SK-N-MC (cell line): ENCODE data around the gene PACRGL.

Source experiments
- EZH2 ChIP-seq: fragments of 200-600 bp; sonication (generic); IDR thresholded peaks from one replicate; pipeline ENCODE4 v1.6.1; 2017; ENCODE audit warnings: antibody characterized with exemption
- FOXP2 ChIP-seq: optimal IDR thresholded peaks from 2 replicates; pipeline ENCODE3; 2011; ENCODE audit warnings: mild to moderate bottlenecking, moderate library complexity; ENCODE audit not compliant: insufficient read depth; ENCODE audit errors: extremely low read length, control extremely low read depth

DNA sequence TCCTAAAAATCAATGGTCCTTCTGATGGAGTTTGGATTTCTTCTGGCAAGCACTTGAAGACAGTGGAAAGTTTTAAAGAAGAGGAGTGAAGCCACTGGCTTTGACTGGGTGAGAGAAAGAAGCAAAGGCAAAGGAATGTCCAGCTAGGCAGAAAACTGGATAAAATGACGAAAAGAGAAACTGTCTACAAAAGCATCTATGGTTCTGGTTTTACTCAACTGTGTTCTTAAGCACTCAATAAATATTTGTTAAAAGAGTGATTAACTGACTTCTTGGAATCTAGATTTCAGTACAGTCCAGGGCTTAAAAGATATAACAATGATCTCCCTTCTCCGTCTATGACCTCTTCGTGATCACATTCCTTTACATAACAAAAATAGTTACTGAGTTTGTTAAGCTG is 52.4 kb downstream of the PACRGL start:
- TF ChIP-seq FOXP2 (no peak), EZH2 (no peak)
